NCI-H187 treated with DMSO at 0.1 percent for 48 hours (cell line): ENCODE data around the gene CMIP.

Experiments used
- DNase-seq: peaks from one replicate; lab custom pipeline; 2025; lab: John Stamatoyannopoulos, UW

The CMIP gene

DNA sequence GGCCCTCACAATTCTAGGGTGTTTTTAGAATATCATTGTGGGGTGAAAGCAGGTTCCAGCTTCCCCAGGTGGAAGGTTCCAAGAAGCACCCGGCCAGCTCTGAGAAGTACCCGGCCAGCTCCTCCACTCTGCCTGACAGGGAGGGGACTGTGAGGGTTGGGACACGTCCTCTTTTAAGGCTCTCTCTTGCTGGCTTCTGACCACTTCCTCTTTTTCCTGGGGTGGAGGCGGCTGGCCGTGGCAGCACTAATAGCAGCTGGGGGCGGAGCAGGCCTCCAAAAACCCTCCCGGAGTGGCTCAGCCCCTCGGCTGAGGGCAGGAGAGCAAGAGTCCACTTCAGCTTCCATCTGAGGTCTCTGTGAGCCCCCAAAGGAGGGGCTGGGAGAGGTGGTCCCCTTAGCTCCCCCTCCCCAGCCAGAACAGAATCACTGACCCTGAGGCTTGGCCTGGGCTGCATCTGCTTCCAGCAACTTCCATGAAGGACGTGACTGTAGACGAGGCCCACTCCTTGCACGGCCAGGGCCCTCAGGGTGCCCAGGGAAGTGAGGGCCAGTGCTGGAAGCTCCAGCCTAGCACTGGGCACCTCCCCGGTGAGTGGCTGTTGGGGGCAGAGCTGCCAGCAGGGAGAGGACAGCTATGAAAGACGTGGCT lies 307.7 kb downstream of the CMIP start:
- no peak for DNase-seq

GRCh38 chr16:81752876-81753227 lies 308.2 kb downstream of the CMIP start:
- no peak for DNase-seq

- DNase-seq, result no peak
These were observed 310.2 kb downstream of the CMIP start for GRCh38 chr16:81754858-81755257.

GRCh38 chr16:81755915-81756614 lies 311.5 kb downstream of the CMIP start:
- DNase-seq, result no peak

DNA sequence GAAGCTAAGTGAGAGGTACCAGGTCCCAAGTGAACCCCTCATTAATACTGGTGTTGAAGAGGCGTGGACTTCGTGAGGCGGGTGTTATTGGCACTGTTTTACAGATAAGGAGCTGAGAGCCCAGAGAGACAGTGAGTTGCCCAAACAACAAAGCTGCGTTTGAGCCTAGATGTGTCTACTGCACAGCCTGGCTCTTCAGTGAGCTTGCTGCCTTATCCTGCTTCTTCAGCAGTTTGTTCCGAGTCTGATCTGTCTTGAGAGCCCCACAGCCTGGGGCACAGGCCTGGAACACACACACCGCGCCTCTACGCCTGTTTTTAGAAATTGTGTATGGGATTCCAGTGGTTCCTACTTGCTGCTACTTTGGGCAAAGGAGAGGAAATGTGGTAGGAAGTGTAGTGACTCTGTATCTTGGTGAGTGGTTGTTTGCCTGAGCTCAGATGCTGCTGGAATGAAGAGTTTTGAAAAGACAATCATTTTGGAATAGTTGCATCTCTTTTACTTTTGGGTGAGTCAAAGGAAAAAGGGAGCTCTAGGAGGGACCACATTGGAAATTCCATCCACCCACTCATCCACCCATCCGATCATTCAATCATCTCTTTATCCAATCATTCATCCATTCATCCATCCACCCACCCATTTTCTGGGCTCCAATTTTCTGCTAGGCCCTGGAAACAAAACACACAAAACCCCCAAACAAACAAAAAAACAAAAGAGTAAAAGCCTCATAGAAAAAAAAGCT lies 312.2 kb downstream of the CMIP start:
- no peak for DNase-seq

- no peak for DNase-seq
These were observed 313.8 kb downstream of the CMIP start for GRCh38 chr16:81758376-81758775.
